MM.1S (cell line): ENCODE measurements around the gene SLC6A13.

ENCODE experiments used
- DNase-seq: peaks from one replicate; pipeline ENCODE4 v3.0.0-alpha.2; 2015
- H2AFZ ChIP-seq: fragments of 300-600 bp; sonication (generic); 2 replicates; pipeline ENCODE4 v1.6.0; 2016; ENCODE audit warnings: antibody characterized with exemption, low read length
- H3F3A ChIP-seq: fragments of 300-600 bp; sonication (generic); 2 replicates; pipeline ENCODE4 v1.6.1; 2016; ENCODE audit warnings: mild to moderate bottlenecking, antibody characterized with exemption, low read length, moderate library complexity, mixed read lengths; ENCODE audit not compliant: insufficient read depth
- H3K27ac ChIP-seq: fragments of 300-600 bp; sonication (generic); 2 replicates; pipeline ENCODE4 v1.5.1; 2016; ENCODE audit warnings: mild to moderate bottlenecking, low read length
- H3K27me3 ChIP-seq: fragments of 300-600 bp; sonication (generic); replicated peaks from 2 replicates; pipeline ENCODE4 v1.6.0; 2016; ENCODE audit warnings: low read length; ENCODE audit not compliant: insufficient read depth
- H3K36me3 ChIP-seq: fragments of 300-600 bp; sonication (generic); replicated peaks from 2 replicates; pipeline ENCODE4 v1.6.1; 2016; ENCODE audit warnings: mild to moderate bottlenecking, low read length, mixed read lengths; ENCODE audit not compliant: insufficient read depth
- H3K4me1 ChIP-seq: fragments of 300-600 bp; sonication (generic); 2 replicates; pipeline ENCODE4 v1.6.1; 2016; ENCODE audit warnings: low read length, mixed read lengths
- H3K4me2 ChIP-seq: fragments of 300-600 bp; sonication (generic); 2 replicates; pipeline ENCODE4 v1.6.0; 2016; ENCODE audit warnings: low read depth, low read length
- H3K4me3 ChIP-seq: fragments of 300-600 bp; sonication (generic); 2 replicates; pipeline ENCODE4 v1.5.1; 2016; ENCODE audit warnings: low read length, mixed read lengths
- H3K79me2 ChIP-seq: fragments of 300-600 bp; sonication (generic); 2 replicates; pipeline ENCODE4 v1.6.1; 2016; ENCODE audit warnings: mixed run types, low read length, mixed read lengths
- H3K9ac ChIP-seq: fragments of 300-600 bp; sonication (generic); 2 replicates; pipeline ENCODE4 v1.6.1; 2016; ENCODE audit warnings: low read length, mixed read lengths
- H3K9me2 ChIP-seq: fragments of 300-600 bp; sonication (generic); replicated peaks from 2 replicates; pipeline ENCODE4 v1.6.1; 2016; ENCODE audit warnings: mild to moderate bottlenecking, low read length, mixed read lengths; ENCODE audit not compliant: insufficient read depth
- H3K9me3 ChIP-seq: fragments of 300-600 bp; sonication (generic); replicated peaks from 2 replicates; pipeline ENCODE4 v1.6.1; 2016; ENCODE audit warnings: mild to moderate bottlenecking, low read length, mixed read lengths; ENCODE audit not compliant: insufficient read depth
- H4K20me1 ChIP-seq: fragments of 300-600 bp; sonication (generic); 2 replicates; pipeline ENCODE4 v1.6.1; 2016; ENCODE audit warnings: mild to moderate bottlenecking, low read length, moderate library complexity, mixed read lengths; ENCODE audit not compliant: insufficient read depth
- EZH2 ChIP-seq: fragments of 300-600 bp; sonication (generic); optimal IDR thresholded peaks from 2 replicates; pipeline ENCODE3; 2017; ENCODE audit warnings: low read depth, mild to moderate bottlenecking, antibody characterized with exemption, low read length, mixed read lengths
- EZH2phosphoT487 ChIP-seq: fragments of 300-600 bp; sonication (generic); IDR thresholded peaks from 2 replicates; pipeline ENCODE4 v1.6.1; 2018; ENCODE audit warnings: antibody characterized with exemption, low read length
- TF ChIP-seq, protein P1 (sequence below): fragments of 300-600 bp; sonication (generic); IDR thresholded peaks from 2 replicates; pipeline ENCODE4 v1.5.1; 2016; ENCODE audit warnings: antibody characterized with exemption, low read length, mixed read lengths

The SLC6A13 gene

DNA sequence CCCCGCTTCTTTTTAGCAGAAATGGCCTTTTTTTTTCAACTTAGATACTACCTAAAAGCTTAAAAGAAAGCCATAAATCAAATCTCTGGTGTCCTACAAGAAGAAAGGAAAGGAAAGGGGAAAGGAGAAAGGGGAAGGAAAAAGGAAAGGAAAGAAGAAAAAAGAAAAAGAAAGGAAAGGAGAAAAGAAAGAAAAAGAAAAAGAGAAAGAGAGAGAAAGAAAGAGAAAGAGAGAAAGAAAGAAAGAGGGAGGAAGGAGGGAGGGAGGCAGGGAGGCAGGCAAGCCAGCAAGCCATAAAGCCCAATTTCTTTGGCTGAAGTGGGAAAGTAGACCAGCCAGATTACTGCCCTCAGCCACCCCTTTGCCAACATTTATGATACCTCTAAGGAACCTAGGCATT lies 32.5 kb upstream of the SLC6A13 start:
- no peak overlapping the region for H2AFZ ChIP-seq
- H3K9me3 ChIP-seq: no peaks in the 10 kb centered on the region
- no peaks in the 10 kb centered on the region for H3F3A ChIP-seq
- H3K4me1 ChIP-seq: no peaks in the 10 kb centered on the region
- H3K4me3 ChIP-seq: no peak overlapping the region
- no peaks in the 10 kb centered on the region for H4K20me1 ChIP-seq
- no peak for TF ChIP-seq EZH2
- TF ChIP-seq EZH2phosphoT487: no peak
- no peak overlapping the region for H3K4me2 ChIP-seq
- H3K9ac ChIP-seq: no peak overlapping the region
- peaks cover 33% of the 10 kb centered on the region; the same call in 1 of the 2 replicates for H3K36me3 ChIP-seq
- H3K9me2 ChIP-seq: no peaks in the 10 kb centered on the region
- DNase-seq: no peak
- no peaks in the 10 kb centered on the region for H3K79me2 ChIP-seq
- H3K27me3 ChIP-seq: no peaks in the 10 kb centered on the region
- no peak overlapping the region for H3K27ac ChIP-seq

DNA sequence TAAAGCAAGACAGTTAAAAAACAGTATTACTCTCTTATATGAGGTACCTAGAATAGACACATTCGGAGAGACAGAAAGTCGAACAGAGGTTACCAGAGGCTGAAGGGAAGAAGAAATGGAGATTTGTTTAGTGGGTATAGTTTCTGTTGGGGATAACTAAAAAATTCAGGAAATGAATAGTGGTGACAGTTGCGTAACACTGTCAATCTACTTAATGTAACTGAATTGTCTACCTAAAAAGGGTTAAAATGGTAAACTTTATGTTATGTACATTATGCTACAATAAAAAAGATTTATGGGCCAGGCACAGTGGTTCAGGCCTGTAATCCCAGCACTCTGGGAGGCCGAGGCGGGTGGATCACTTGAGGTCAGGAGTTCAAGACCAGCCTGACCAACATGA lies 30.6 kb upstream of the SLC6A13 start:
- Histone ChIP-seq H3K9ac (no peak overlapping the region), H3K27ac (no peak overlapping the region), H3K4me2 (no peak overlapping the region), H3K4me3 (no peak overlapping the region), H3K9me2 (no peaks in the 10 kb centered on the region), H3K27me3 (no peaks in the 10 kb centered on the region), H3K9me3 (no peaks in the 10 kb centered on the region), H3K36me3 (peaks cover 34% of the 10 kb centered on the region; the same call in 1 of the 2 replicates), H3K79me2 (no peaks in the 10 kb centered on the region), H3K4me1 (no peaks in the 10 kb centered on the region), H2AFZ (no peak overlapping the region), H4K20me1 (no peaks in the 10 kb centered on the region), H3F3A (no peaks in the 10 kb centered on the region)
- TF ChIP-seq, protein P1, sequence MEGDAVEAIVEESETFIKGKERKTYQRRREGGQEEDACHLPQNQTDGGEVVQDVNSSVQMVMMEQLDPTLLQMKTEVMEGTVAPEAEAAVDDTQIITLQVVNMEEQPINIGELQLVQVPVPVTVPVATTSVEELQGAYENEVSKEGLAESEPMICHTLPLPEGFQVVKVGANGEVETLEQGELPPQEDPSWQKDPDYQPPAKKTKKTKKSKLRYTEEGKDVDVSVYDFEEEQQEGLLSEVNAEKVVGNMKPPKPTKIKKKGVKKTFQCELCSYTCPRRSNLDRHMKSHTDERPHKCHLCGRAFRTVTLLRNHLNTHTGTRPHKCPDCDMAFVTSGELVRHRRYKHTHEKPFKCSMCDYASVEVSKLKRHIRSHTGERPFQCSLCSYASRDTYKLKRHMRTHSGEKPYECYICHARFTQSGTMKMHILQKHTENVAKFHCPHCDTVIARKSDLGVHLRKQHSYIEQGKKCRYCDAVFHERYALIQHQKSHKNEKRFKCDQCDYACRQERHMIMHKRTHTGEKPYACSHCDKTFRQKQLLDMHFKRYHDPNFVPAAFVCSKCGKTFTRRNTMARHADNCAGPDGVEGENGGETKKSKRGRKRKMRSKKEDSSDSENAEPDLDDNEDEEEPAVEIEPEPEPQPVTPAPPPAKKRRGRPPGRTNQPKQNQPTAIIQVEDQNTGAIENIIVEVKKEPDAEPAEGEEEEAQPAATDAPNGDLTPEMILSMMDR: no peak
- TF ChIP-seq EZH2 (no peak), EZH2phosphoT487 (no peak)
- no peak for DNase-seq

DNA sequence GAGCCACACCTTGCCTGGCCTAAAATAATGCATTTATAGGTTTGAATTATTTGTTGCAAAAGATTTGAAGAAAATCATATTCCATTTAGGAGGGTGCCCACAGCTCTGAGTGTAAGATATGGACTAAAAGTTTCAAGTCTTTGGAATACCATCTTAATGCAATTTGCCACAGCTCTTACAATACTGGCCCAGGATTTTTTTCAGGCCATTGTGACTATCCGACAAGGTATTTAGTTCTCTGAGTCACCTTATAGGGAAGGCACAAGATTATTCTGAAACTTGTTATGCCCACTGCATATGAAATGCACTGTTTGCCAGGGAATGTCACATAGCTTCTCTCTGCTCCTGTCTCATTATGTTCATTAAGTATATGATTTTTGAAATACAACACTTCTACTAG lies 29.6 kb upstream of the SLC6A13 start:
- no peaks in the 10 kb centered on the region for H4K20me1 ChIP-seq
- H3K4me3 ChIP-seq: no peak overlapping the region
- no peaks in the 10 kb centered on the region for H3K27me3 ChIP-seq
- no peaks in the 10 kb centered on the region for H3K9me2 ChIP-seq
- no peaks in the 10 kb centered on the region for H3K4me1 ChIP-seq
- H3F3A ChIP-seq: no peaks in the 10 kb centered on the region
- H3K27ac ChIP-seq: no peak overlapping the region
- H2AFZ ChIP-seq: no peak overlapping the region
- no peak overlapping the region for H3K9ac ChIP-seq
- no peaks in the 10 kb centered on the region for H3K79me2 ChIP-seq
- no peak for TF ChIP-seq EZH2
- TF ChIP-seq EZH2phosphoT487: no peak
- TF ChIP-seq, protein P1: no peak
- no peak overlapping the region for H3K4me2 ChIP-seq
- H3K36me3 ChIP-seq: peaks cover 34% of the 10 kb centered on the region; the same call in 1 of the 2 replicates
- H3K9me3 ChIP-seq: no peaks in the 10 kb centered on the region
- no peak for DNase-seq

DNA sequence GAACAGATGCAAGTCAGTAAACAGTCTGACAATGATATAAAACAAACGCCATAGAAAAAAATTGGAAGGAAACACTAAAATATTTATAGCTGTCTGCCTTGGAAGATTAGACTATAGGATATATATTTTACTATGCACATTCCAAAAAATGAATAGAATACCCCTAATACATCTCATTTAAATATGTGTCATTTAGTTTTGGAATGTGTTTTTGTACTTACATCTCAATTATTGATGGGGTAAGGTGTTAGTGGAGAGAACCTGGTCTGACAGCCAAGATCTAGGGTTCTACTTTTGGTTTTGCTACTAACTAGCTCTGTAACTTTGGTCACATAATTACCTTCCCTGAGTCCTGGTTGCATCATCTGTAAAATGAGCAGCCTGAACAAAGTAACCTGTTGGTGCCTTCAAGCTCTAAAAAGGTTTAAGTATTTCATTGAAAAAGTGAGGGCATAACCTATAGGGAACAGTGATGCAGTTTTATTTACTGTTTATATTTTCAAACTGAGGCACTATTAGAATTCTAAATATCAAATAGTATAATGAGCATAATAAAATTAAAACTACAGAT lies 28.6 kb upstream of the SLC6A13 start:
- Histone ChIP-seq H3K4me2 (no peak overlapping the region), H2AFZ (no peak overlapping the region), H4K20me1 (no peaks in the 10 kb centered on the region), H3K27ac (no peak overlapping the region), H3K4me3 (no peak overlapping the region), H3K9me3 (no peaks in the 10 kb centered on the region), H3K27me3 (no peaks in the 10 kb centered on the region), H3F3A (no peaks in the 10 kb centered on the region), H3K4me1 (no peaks in the 10 kb centered on the region), H3K9me2 (no peaks in the 10 kb centered on the region), H3K36me3 (peaks cover 29% of the 10 kb centered on the region; the same call in 1 of the 2 replicates), H3K79me2 (no peaks in the 10 kb centered on the region), H3K9ac (no peak overlapping the region)
- TF ChIP-seq, protein P1: no peak
- TF ChIP-seq EZH2phosphoT487 (no peak), EZH2 (no peak)
- no peak for DNase-seq
